Measurements from ENCODE around the gene MARK4. TPM values are rescaled to one million over a fixed set of nuclear protein-coding genes. Genes with fewer than 3 reads are reported as not detected.

The MARK4 gene
- total RNA-seq, 1 experiment from 2014 or later: 49.4 TPM

GRCh38 chr19:45345506-45345860, 94.4 kb downstream of the MARK4 start:
- TF ChIP-seq CTCF (conservative IDR thresholded peaks at IDR 0.05): no peak
- no peak for TF ChIP-seq EZH2 (IDR thresholded peaks at IDR 0.05; ENCODE audit: low read depth)
- no peak overlapping the region for H3K4me2 ChIP-seq
- no peak overlapping the region for H3K4me3 ChIP-seq
- H3K9me3 ChIP-seq (ENCODE audit: insufficient read depth, low read depth): no peaks in the 10 kb centered on the region
- no TSS peak for BruUV-seq (replicated peaks)
- H3K79me2 ChIP-seq (ENCODE audit: low read depth): no peaks in the 10 kb centered on the region
- H2AFZ ChIP-seq: no peak overlapping the region
- H3K9me2 ChIP-seq (ENCODE audit: insufficient read depth): no peaks in the 10 kb centered on the region
- intact Hi-C loops (cut with micrococcal nuclease; ENCODE audit: unreplicated experiment): no loop called here
- H4K20me1 ChIP-seq (ENCODE audit: insufficient read depth): no peaks in the 10 kb centered on the region
- peaks cover 8% of the 10 kb centered on the region; the same call in 1 of the 2 replicates for H3F3A ChIP-seq (ENCODE audit: insufficient read depth, low read depth)
- H3K27ac ChIP-seq: no peak overlapping the region
- no peaks in the 10 kb centered on the region for H3K36me3 ChIP-seq (ENCODE audit: low read depth)
- DNase-seq: no peak
- ChIA-PET POLR2A (ENCODE audit: unreplicated experiment) (no interaction called here), CTCF (no interaction called here)
- no peaks in the 10 kb centered on the region for H3K27me3 ChIP-seq (ENCODE audit: insufficient read depth, low read depth)
- H3K4me1 ChIP-seq (replicated peaks; ENCODE audit: insufficient read depth): no peaks in the 10 kb centered on the region

- no peak overlapping the region for H3K4me2 ChIP-seq
- no peaks in the 10 kb centered on the region for H4K20me1 ChIP-seq (ENCODE audit: insufficient read depth)
- intact Hi-C loops (cut with micrococcal nuclease; ENCODE audit: unreplicated experiment): no loop called here
- no peak overlapping the region for H3K4me3 ChIP-seq
- no peak for DNase-seq
- TF ChIP-seq EZH2 (IDR thresholded peaks at IDR 0.05; ENCODE audit: low read depth) (no peak), CTCF (conservative IDR thresholded peaks at IDR 0.05) (no peak)
- no peaks in the 10 kb centered on the region for H3K9me2 ChIP-seq (ENCODE audit: insufficient read depth)
- CTCF ChIA-PET: no interaction called here
- no peaks in the 10 kb centered on the region for H3K27me3 ChIP-seq (ENCODE audit: insufficient read depth, low read depth)
- H3K4me1 ChIP-seq (replicated peaks; ENCODE audit: insufficient read depth): no peaks in the 10 kb centered on the region
- no peaks in the 10 kb centered on the region for H3K79me2 ChIP-seq (ENCODE audit: low read depth)
- no peaks in the 10 kb centered on the region for H3K36me3 ChIP-seq (ENCODE audit: low read depth)
- BruUV-seq (replicated peaks): no TSS peak
- POLR2A ChIA-PET (ENCODE audit: unreplicated experiment): no interaction called here
- H3K27ac ChIP-seq: no peak overlapping the region
- no peak overlapping the region for H2AFZ ChIP-seq
- H3F3A ChIP-seq (ENCODE audit: insufficient read depth, low read depth): peaks cover 8% of the 10 kb centered on the region; the same call in 1 of the 2 replicates
- no peaks in the 10 kb centered on the region for H3K9me3 ChIP-seq (ENCODE audit: insufficient read depth, low read depth)
These were observed 95.4 kb downstream of the MARK4 start for GRCh38 chr19:45346449-45346848.

GRCh38 chr19:45347570-45348366, 96.7 kb downstream of the MARK4 start:
- CTCF ChIA-PET: no interaction called here

More at GRCh38 chr19:45347570-45348366, 96.7 kb downstream of the MARK4 start:
- POLR2A ChIA-PET (ENCODE audit: unreplicated experiment): no interaction called here
- no peaks in the 10 kb centered on the region for H3K27me3 ChIP-seq (ENCODE audit: insufficient read depth, low read depth)
- H3K79me2 ChIP-seq (ENCODE audit: low read depth): no peaks in the 10 kb centered on the region
- H3F3A ChIP-seq (ENCODE audit: insufficient read depth, low read depth): peaks cover 7% of the 10 kb centered on the region; the same call in 1 of the 2 replicates
- H2AFZ ChIP-seq: no peak overlapping the region
- intact Hi-C loops (cut with micrococcal nuclease; ENCODE audit: unreplicated experiment): no loop called here
- H3K36me3 ChIP-seq (ENCODE audit: low read depth): no peaks in the 10 kb centered on the region
- H3K4me1 ChIP-seq (replicated peaks; ENCODE audit: insufficient read depth): no peaks in the 10 kb centered on the region
- no peak for TF ChIP-seq EZH2 (IDR thresholded peaks at IDR 0.05; ENCODE audit: low read depth)
- TF ChIP-seq CTCF (conservative IDR thresholded peaks at IDR 0.05): no peak
- H4K20me1 ChIP-seq (ENCODE audit: insufficient read depth): no peaks in the 10 kb centered on the region
- H3K4me3 ChIP-seq: no peak overlapping the region
- DNase-seq: no peak
- no peak overlapping the region for H3K27ac ChIP-seq
- no peaks in the 10 kb centered on the region for H3K9me3 ChIP-seq (ENCODE audit: insufficient read depth, low read depth)
- H3K9me2 ChIP-seq (ENCODE audit: insufficient read depth): no peaks in the 10 kb centered on the region
- H3K4me2 ChIP-seq: no peak overlapping the region
- no TSS peak for BruUV-seq (replicated peaks)
